K562 (cell line): Measurements from ENCODE around the gene TEKT2. TPM values are rescaled to one million over a fixed set of nuclear protein-coding genes. Genes with fewer than 3 reads are reported as not detected.

Experiments used
- HMG20A ChIP-seq: fragments of 450-650 bp; formaldehyde crosslinking; conservative IDR thresholded peaks from 2 replicates; pipeline ENCODE4 v1.4.0; 2020; ENCODE audit warnings: mild to moderate bottlenecking, mixed read lengths
- SMARCC2 ChIP-seq: fragments of 450-650 bp; IDR thresholded peaks from 2 replicates; pipeline ENCODE4 v1.6.1; 2017; ENCODE audit warnings: antibody characterized with exemption, moderate library complexity, mild to moderate bottlenecking, low read depth
- ZBTB40 ChIP-seq, 2 experiments: fragments of 450-650 bp in 1 of 2; sonication (generic) in 1 of 2; formaldehyde crosslinking in 1 of 2; IDR thresholded peaks; 2 replicates each; pipeline versions ENCODE4 v1.7.1 to v1.9.0; 2016 to 2022; ENCODE audit warnings: inconsistent platforms in 1 of 2, mild to moderate bottlenecking in 1 of 2, missing genetic modification reagents in 1 of 2
- ZBTB7A ChIP-seq: IDR thresholded peaks from 2 replicates; pipeline ENCODE4 v1.6.1; 2011; ENCODE audit warnings: low read depth, mild to moderate bottlenecking, low read length, moderate library complexity, borderline replicate concordance; ENCODE audit not compliant: control insufficient read depth
- ZNF3 ChIP-seq: fragments of 250-450 bp; sonication (Bioruptor Pico); IDR thresholded peaks from 2 replicates; pipeline ENCODE4 v1.5.0; 2021; ENCODE audit warnings: mild to moderate bottlenecking, moderate library complexity
- polyA plus RNA-seq, 8 experiments: library from polyadenylated mRNA; depleted of rRNA in 4 of 8; stranded (reverse) in 5 of 8; unstranded in 3 of 8; fragments of >200 nt; fragmentation: Nextera tagmentation in 2 of 8; fragmentation: Illumina TruSeq in 1 of 8; extraction: Ambion mirVana in 2 of 8; extraction: Trizol in 1 of 8; gene quantifications; 2 replicates each; pipeline versions ENCODE4 v1.2.1 to v1.2.3, GENCODE V29; 2011 to 2014; ENCODE audit warnings: inconsistent platforms in 1 of 8, missing spikeins in 1 of 8
- total RNA-seq, 7 experiments: library from RNA; depleted of rRNA in 6 of 7; stranded (reverse); fragments of >200 nt in 6 of 7; fragmentation: Illumina TruSeq in 2 of 7; extraction: Trizol in 2 of 7; gene quantifications; 2 replicates each; pipeline versions ENCODE4 v1.2.1 to v1.2.3, GENCODE V29; 2011 to 2021; ENCODE audit warnings: low replicate concordance in 1 of 7
- TF ChIP-seq, protein P1 (sequence below): fragments of 250-450 bp; sonication (Bioruptor Pico); IDR thresholded peaks from 2 replicates; pipeline ENCODE4 v1.4.0; 2020; ENCODE audit warnings: mild to moderate bottlenecking, moderate library complexity

The TEKT2 gene
- total and polyA plus RNA-seq, 9 of the 15 experiments (the other 6 are each of a cell fraction or from before 2014, with no cell fraction given) = 0.06 to 0.94 (median 0.30) TPM; not detected in 1

- no peak for TF ChIP-seq ZBTB40 (IDR thresholded peaks at IDR 0.05)
- no peak for TF ChIP-seq ZBTB40 (CRISPR knock-in tag; IDR thresholded peaks at IDR 0.05)
- no peak for TF ChIP-seq SMARCC2
- TF ChIP-seq, protein P1, sequence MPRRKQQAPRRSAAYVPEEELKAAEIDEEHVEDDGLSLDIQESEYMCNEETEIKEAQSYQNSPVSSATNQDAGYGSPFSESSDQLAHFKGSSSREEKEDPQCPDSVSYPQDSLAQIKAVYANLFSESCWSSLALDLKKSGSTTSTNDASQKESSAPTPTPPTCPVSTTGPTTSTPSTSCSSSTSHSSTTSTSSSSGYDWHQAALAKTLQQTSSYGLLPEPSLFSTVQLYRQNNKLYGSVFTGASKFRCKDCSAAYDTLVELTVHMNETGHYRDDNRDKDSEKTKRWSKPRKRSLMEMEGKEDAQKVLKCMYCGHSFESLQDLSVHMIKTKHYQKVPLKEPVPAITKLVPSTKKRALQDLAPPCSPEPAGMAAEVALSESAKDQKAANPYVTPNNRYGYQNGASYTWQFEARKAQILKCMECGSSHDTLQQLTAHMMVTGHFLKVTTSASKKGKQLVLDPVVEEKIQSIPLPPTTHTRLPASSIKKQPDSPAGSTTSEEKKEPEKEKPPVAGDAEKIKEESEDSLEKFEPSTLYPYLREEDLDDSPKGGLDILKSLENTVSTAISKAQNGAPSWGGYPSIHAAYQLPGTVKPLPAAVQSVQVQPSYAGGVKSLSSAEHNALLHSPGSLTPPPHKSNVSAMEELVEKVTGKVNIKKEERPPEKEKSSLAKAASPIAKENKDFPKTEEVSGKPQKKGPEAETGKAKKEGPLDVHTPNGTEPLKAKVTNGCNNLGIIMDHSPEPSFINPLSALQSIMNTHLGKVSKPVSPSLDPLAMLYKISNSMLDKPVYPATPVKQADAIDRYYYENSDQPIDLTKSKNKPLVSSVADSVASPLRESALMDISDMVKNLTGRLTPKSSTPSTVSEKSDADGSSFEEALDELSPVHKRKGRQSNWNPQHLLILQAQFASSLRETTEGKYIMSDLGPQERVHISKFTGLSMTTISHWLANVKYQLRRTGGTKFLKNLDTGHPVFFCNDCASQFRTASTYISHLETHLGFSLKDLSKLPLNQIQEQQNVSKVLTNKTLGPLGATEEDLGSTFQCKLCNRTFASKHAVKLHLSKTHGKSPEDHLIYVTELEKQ = no peak
- no peak for TF ChIP-seq ZBTB7A
- no peak for TF ChIP-seq HMG20A (CRISPR knock-in tag)
- TF ChIP-seq ZNF3 (CRISPR knock-in tag) = no peak
Measured at GRCh38 chr1:36035154-36035553, 48.7 kb upstream of the TEKT2 start (continued).
